ENCODE results near the gene CATSPER2.
"Not testable (repeated sequence)": the region's sequence is repeated elsewhere in the genome, so short reads cannot be mapped to it uniquely, and the experiment has no call there.

The CATSPER2 gene

DNA sequence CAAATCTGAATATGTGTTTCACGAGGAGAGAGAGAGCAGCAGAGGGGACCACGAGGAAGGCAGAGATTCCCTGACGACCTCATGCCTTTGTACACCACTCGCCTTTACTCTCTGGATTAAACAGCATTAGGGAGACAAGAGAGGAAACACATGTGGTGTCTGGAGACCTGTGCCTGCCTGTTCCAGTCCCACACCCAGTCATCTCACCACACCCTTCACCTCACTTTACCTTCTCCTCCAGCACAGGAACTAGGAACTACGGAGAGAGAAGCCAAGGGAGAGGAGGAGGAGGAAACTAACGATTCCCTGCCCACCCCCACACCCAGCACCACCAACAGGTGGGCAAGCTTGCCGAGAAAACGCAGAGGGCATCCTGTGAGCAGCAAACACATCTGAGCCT is 55.8 kb downstream of the CATSPER2 start:
- not testable (repeated sequence) for DNase-seq

DNA sequence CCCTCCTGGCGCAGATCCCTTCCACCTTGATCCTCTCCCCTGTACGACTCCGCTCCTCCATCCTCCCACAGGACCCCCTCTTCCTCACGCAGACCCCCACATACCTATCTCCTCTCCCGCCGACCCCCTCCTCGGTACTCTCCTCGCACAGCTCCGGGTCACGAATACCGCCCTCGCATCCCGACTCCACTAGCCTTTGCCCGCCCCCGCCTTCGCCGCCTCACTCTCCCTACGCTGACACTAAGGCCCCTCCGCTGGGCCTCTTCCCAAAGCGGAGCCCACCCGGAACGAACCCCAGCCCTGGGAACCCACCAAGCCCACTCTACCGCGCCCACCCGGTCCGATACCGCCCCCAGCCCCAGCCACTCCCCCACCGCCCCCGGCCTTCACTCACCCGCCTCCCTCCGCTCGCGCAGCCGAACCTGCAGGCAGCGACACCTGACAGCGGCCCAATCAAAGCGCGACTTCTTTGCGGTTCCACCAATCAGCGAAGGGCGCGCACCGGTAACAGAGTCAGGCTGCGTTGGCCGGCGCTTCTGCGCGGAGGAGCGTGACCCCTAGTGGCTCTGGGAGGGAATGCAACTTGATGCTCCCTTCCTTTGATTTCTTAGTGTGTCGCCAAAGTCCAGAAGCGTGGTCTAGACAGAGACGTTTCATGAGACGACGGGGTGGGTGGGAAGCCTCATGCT is 58.7 kb downstream of the CATSPER2 start, which contains the start of gene PPIP5K1:
Gene PPIP5K1 (minus strand): TSS at position 431 of the 689 bp plus-strand sequence. CDS start 5,704 bp downstream, outside the sequence.
- not testable (repeated sequence) for DNase-seq

All from central memory CD4-positive, alpha-beta T cell (primary cell).